ENCODE results near the gene TEKT1. TPM values are rescaled to one million over a fixed set of nuclear protein-coding genes. Genes with fewer than 3 reads are reported as not detected.

The TEKT1 gene
- total RNA-seq, result not detected in 2 replicates

DNA sequence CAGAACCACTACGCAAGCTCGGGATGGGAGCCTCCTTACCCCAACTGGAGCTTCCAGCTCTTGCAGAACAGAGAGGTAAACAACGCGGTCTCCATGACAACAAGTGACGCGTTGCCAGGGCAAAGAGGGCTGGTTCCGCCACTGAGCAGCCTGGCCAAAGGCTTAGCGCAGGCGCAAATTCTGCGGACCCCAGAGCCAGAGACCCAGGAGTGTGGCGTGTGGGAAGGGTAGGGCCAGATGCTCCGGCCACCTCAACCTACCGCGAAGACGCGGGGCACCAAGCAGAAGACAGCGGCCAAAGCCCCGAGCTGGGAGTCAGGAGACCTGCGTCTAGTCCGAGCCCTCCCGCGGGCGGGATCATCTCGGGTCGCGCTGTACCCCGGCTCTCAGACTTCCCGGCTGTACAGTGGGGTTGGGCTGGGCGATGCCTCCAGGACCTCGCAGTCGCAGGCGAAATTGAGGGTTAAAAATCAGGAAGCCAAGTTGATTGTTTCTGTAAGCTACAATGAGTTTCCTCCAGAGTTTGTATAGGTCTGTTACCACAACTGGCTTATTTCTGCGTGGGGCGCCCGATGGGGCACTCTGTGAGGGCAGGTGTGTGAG, at the start of gene TEKT1:
TEKT1 (minus strand) TSS at position 69 of the 603 bp plus-strand sequence. CDS start 1,353 bp downstream, outside the sequence.

DNA sequence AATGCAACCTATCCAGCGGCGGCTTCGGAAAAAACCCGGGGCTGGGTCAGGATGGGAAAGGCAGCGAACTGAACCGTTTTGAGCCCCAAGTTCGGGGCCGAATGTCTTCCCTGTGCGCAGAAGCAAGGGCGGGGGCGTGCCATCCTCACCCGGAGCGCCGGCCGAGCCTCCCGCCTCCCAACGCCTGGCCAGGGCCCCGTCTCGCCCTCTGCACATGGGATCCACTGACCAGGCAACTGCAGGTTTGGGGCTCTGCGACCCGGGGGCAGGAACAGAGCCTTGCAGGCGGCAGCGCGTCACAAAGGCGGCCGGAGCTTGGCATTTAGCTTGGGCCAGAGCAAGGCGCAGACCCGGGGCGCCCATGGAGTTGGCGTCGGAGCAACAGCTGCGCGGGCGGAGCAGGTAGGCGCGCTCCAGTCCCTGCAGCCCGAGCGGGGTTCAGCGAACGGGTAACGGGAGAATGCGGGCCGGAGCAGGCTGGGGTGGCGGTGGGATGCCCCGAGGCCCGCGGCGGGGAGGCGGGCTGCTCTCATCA, 55.6 kb downstream of the TEKT1 start, which contains the start of gene FBXO39:
FBXO39 (plus strand) TSS at position 345 of the 535 bp plus-strand sequence. CDS start 3,654 bp downstream, outside the sequence.

DNA sequence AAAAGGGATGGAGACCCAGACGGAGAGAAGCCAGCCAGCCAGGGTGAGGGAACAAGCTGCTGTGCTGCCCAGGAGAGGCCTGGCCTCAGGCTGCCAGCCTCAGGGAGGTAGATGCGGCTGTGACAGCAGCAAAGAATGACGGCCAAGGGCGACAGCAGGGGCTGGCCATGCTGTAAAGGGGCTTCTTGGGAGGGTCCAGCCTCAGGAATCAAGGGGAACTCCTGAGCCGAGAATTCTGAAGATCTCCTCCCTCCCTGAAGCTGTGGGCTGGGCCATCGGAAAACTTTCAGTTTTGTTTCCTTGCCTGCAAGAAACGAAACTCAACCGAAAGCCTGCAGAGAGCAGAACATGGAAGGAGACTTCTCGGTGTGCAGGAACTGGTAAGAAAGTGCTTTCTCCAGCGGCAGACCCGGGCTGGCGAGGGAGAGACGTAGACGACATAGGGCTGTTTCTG, 75.8 kb downstream of the TEKT1 start, which contains the start of gene XAF1:
XAF1 (plus strand) TSS at position 316 of the 454 bp plus-strand sequence; CDS start at position 349, 33 bp downstream.

Other genes with a start within 250 kb of the TEKT1 start
- 5.5 and 8.5 TPM in 2 replicates for gene KIAA0753, start 191.0 kb downstream of the TEKT1 start, total RNA-seq
- 138 and 237 TPM in 2 replicates for gene TXNDC17, start 190.7 kb downstream of the TEKT1 start, total RNA-seq
- 16.4 and 17.5 TPM in 2 replicates for gene MED31, start 180.1 kb downstream of the TEKT1 start, total RNA-seq
- gene C17orf100, start 180.0 kb downstream of the TEKT1 start, total RNA-seq, result under 0.01 and 0.15 TPM in 2 replicates
- not detected in 2 replicates for gene SLC13A5, start 118.4 kb downstream of the TEKT1 start, total RNA-seq
- gene XAF1, start 75.7 kb downstream of the TEKT1 start, total RNA-seq, result 12.3 and 129 TPM in 2 replicates
- 0.61 and 3.2 TPM in 2 replicates for gene FBXO39, start 55.5 kb downstream of the TEKT1 start, total RNA-seq
- gene ALOX12, start 164.3 kb upstream of the TEKT1 start, total RNA-seq, result not detected in 2 replicates
- 13.0 and 49.7 TPM in 2 replicates for gene RNASEK, start 180.9 kb upstream of the TEKT1 start, total RNA-seq
- 107 and 156 TPM in 2 replicates for gene BCL6B, start 191.3 kb upstream of the TEKT1 start, total RNA-seq
- 0.97 and 1.8 TPM in 2 replicates for gene SLC16A13, start 204.3 kb upstream of the TEKT1 start, total RNA-seq
- gene SLC16A11, start 212.4 kb upstream of the TEKT1 start, total RNA-seq, result 0.32 and 0.46 TPM in 2 replicates
- 0.15 TPM in 1 of 2 replicates, not detected in the other for gene CLEC10A, start 248.5 kb upstream of the TEKT1 start, total RNA-seq